Ishikawa (cell line): ENCODE results near the gene CLTCL1.

ENCODE experiments used
- CEBPB ChIP-seq: IDR thresholded peaks from 2 replicates; pipeline ENCODE4 v1.6.1; 2012
- CREB1 ChIP-seq: IDR thresholded peaks from 2 replicates; pipeline ENCODE4 v1.6.1; 2012; ENCODE audit warnings: low read depth
- EGR1 ChIP-seq: IDR thresholded peaks from 2 replicates; pipeline ENCODE4 v1.6.1; 2012
- EP300 ChIP-seq: IDR thresholded peaks from 2 replicates; pipeline ENCODE4 v1.6.1; 2012; ENCODE audit warnings: borderline replicate concordance
- FOXM1 ChIP-seq: IDR thresholded peaks from 2 replicates; pipeline ENCODE4 v1.6.1; 2012; ENCODE audit warnings: low read depth, borderline replicate concordance
- NFIC ChIP-seq: IDR thresholded peaks from 2 replicates; pipeline ENCODE4 v1.6.1; 2012
- RAD21 ChIP-seq: IDR thresholded peaks from 2 replicates; pipeline ENCODE4 v1.6.1; 2012; ENCODE audit warnings: low read depth
- TAF1 ChIP-seq: IDR thresholded peaks from 2 replicates; pipeline ENCODE4 v1.6.1; 2012; ENCODE audit warnings: low read depth, mild to moderate bottlenecking
- TCF12 ChIP-seq: IDR thresholded peaks from 2 replicates; pipeline ENCODE4 v1.6.1; 2012; ENCODE audit warnings: low read depth
- TEAD4 ChIP-seq: IDR thresholded peaks from 2 replicates; pipeline ENCODE4 v1.6.1; 2012
- YY1 ChIP-seq: IDR thresholded peaks from 2 replicates; pipeline ENCODE4 v1.6.1; 2012; ENCODE audit warnings: low read depth
- ZBTB7A ChIP-seq: IDR thresholded peaks from 2 replicates; pipeline ENCODE4 v1.6.1; 2012; ENCODE audit warnings: low read depth
- TF ChIP-seq, protein P1 (sequence below): IDR thresholded peaks from 2 replicates; pipeline ENCODE4 v1.6.1; 2012
- TF ChIP-seq, protein P2 (sequence below): IDR thresholded peaks from 2 replicates; pipeline ENCODE4 v1.6.1; 2012
- TF ChIP-seq, protein P3 (sequence below): IDR thresholded peaks from 2 replicates; pipeline ENCODE4 v1.6.1; 2012; ENCODE audit warnings: low read depth, mild to moderate bottlenecking

The CLTCL1 gene

DNA sequence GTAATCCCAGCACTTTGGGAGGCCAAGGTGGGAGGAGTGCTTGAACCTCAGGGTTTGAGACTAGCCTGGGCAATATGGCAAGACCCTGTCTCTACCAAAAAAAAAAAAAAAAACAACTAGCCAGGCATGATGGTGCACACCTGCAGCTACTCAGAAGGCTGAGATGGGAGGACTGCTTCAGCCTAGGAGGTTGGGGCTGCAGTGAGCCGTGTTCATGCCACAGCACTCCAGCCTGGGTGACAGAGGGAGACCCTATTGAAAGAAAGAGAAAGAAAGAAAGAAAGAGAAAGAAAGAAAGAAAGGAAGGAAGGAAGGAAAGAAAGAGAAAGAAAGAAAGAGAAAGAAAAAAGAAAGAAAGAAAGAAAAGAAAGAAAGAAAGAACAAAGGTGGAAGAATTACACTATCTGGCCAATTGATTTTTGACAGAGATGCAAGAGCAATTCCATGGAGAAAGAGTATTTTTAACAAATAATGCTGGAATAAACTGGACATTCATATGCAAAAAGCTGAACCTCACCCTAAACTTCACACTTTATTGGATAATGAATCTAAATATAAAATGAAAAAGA is 79.1 kb downstream of the CLTCL1 start:
- TF ChIP-seq EGR1 (no peak), ZBTB7A (no peak), NFIC (no peak), RAD21 (no peak), TCF12 (no peak), TEAD4 (no peak), FOXM1 (no peak), YY1 (no peak)
- TF ChIP-seq, protein P1, sequence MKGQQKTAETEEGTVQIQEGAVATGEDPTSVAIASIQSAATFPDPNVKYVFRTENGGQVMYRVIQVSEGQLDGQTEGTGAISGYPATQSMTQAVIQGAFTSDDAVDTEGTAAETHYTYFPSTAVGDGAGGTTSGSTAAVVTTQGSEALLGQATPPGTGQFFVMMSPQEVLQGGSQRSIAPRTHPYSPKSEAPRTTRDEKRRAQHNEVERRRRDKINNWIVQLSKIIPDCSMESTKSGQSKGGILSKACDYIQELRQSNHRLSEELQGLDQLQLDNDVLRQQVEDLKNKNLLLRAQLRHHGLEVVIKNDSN, result no peak
- TF ChIP-seq, protein P2, sequence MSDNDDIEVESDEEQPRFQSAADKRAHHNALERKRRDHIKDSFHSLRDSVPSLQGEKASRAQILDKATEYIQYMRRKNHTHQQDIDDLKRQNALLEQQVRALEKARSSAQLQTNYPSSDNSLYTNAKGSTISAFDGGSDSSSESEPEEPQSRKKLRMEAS, result no peak
- TF ChIP-seq, protein P3, sequence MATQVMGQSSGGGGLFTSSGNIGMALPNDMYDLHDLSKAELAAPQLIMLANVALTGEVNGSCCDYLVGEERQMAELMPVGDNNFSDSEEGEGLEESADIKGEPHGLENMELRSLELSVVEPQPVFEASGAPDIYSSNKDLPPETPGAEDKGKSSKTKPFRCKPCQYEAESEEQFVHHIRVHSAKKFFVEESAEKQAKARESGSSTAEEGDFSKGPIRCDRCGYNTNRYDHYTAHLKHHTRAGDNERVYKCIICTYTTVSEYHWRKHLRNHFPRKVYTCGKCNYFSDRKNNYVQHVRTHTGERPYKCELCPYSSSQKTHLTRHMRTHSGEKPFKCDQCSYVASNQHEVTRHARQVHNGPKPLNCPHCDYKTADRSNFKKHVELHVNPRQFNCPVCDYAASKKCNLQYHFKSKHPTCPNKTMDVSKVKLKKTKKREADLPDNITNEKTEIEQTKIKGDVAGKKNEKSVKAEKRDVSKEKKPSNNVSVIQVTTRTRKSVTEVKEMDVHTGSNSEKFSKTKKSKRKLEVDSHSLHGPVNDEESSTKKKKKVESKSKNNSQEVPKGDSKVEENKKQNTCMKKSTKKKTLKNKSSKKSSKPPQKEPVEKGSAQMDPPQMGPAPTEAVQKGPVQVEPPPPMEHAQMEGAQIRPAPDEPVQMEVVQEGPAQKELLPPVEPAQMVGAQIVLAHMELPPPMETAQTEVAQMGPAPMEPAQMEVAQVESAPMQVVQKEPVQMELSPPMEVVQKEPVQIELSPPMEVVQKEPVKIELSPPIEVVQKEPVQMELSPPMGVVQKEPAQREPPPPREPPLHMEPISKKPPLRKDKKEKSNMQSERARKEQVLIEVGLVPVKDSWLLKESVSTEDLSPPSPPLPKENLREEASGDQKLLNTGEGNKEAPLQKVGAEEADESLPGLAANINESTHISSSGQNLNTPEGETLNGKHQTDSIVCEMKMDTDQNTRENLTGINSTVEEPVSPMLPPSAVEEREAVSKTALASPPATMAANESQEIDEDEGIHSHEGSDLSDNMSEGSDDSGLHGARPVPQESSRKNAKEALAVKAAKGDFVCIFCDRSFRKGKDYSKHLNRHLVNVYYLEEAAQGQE, result no peak

DNA sequence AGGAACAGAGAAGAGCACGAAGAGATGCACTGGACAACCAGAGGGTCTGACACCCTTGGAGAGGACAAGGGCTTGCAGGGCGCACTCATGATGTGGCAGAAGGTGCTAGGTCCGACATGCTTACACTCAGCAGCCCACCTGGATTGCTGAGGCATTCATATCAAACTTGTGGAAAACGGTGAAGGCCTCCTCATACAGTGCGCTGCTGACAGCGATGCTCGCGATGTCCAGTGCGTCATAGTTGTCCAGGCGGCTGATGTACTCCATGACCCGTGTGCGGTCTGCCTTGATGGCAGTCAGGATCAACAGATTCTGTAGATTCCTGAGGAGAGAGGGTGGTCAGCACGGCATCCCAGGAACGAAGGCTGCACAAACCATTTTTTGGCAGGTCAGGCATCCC is 81.3 kb downstream of the CLTCL1 start:
- TF ChIP-seq TCF12, result no peak
- TF ChIP-seq EP300, result no peak
- TF ChIP-seq CEBPB, result no peak

DNA sequence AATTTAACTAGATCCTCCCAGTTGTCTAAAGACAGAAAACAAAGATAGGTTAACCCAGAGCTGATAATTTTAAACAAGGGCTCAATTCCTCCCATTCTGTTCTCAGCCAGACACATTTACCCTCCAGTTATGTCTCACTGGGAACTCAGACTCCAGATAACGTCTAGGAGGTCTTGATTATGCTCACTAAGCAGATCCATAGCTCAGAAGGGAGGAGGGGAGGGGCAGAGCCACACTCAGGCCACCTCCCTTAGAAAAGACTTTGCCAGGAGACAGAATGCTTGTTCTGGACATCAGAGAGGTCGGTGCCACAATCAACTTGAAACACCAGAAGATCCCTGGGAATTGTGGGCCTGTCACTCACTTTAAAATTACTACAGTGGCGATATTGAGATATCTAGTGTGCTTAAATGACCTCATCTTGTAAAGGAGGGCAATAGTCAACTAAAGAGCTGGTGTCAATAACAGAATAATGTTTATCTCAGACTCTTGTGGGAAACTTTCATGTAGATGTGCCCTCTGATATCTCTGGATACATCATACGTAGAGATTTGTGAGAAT is 83.2 kb downstream of the CLTCL1 start:
- TF ChIP-seq, protein P1, result no peak
- TF ChIP-seq NFIC (no peak), TCF12 (no peak), EP300 (no peak), YY1 (no peak), CEBPB (no peak), TAF1 (no peak), ZBTB7A (no peak), EGR1 (no peak), CREB1 (no peak), FOXM1 (no peak), RAD21 (no peak), TEAD4 (no peak)
- TF ChIP-seq, protein P2, result no peak
- TF ChIP-seq, protein P3, result no peak

DNA sequence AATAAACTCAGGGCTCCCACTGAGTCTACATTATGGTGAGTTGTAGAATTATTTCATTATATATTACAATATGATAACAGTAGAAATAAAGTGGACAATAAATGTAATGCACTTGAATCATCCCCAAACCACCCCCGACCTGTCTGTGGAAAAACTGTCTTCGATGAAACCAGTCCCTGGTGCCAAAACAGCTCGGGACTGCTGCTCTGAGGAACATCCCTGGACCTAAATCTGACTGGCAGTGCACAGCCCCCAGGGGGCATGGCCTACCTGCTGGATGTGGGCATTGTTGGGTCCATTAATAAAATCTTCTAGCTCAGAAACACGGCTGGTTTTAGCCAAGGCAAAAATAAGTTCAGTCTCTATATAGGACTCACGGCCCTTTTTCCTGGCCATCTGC is 83.6 kb downstream of the CLTCL1 start:
- TF ChIP-seq, protein P1, result no peak
- TF ChIP-seq TEAD4 (no peak), CEBPB (no peak), EP300 (no peak), ZBTB7A (no peak), NFIC (no peak), TCF12 (no peak), FOXM1 (no peak), CREB1 (no peak), EGR1 (no peak), YY1 (no peak), RAD21 (no peak)
- TF ChIP-seq, protein P2, result no peak

DNA sequence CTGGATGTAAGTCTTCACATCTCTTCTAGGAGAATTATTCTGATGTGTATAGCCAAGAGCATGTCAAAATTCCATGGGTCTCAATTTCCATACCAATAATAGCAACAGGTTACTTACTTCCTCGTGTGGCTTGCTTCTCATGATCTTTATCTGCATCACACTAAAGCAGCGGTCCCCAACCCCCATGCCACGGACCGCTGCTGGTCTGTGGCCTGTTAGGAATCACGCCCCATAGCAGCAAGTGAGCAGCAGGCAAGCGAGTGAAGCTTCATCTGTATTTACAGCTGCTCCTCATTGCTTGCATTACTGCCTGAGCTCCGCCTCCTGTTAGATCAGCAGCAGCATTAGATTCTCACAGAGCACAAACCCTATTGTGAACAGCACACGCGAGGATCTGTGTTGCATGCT is 84.1 kb downstream of the CLTCL1 start:
- TF ChIP-seq TAF1 (no peak), RAD21 (no peak)
- TF ChIP-seq, protein P1, result no peak
